GM12874 (cell line): ENCODE data around the gene ZBP1.

Experiments used
- TF ChIP-seq, protein P1 (sequence below): IDR thresholded peaks from 2 replicates; pipeline ENCODE4 v1.5.1; 2011; ENCODE audit warnings: low read depth, mild to moderate bottlenecking, control low read depth, low read length, moderate library complexity; ENCODE audit not compliant: insufficient read depth

Gene ZBP1

DNA sequence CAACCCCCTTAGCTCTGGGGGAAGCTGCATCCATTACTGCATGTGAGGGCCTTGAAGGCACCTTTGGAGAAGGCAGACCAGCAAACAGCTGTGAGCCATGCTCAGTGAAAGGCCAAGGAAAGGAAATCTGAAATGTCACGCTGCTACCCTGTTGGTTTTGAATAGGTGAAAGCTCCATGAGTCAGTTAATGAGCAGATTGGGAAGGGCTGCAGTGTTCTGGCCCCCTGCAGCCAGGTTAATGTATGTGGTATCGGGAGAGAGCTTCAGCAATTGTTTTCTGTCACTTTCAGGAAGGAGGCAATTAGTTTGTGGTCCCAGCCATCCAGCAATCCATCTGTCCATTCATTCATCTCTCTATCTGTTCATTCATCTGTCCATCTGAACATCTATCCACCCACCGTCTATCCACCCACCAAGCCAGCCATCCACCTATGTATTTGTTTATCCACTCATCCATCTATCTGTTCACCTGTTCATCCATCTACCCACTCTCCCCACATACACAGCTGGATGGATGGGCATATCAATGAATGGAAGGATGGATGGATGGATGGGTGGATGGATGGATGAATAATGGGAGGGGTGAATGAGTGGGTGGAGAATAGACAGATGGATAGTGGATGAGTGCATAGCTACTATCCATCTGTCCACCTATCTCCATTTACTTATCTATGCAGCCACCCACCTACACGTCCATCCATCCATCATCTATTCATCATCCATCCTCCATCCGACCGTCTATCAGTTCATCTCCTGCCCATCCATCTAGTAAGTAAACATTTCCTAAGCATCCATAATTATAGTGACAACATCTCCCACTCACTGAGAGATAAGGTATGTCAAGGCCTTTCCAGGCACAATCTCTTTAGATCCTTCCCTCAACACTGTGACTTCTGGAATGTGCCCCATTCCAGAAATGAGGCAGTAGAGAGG is 43.3 kb downstream of the ZBP1 start:
- TF ChIP-seq, protein P1, sequence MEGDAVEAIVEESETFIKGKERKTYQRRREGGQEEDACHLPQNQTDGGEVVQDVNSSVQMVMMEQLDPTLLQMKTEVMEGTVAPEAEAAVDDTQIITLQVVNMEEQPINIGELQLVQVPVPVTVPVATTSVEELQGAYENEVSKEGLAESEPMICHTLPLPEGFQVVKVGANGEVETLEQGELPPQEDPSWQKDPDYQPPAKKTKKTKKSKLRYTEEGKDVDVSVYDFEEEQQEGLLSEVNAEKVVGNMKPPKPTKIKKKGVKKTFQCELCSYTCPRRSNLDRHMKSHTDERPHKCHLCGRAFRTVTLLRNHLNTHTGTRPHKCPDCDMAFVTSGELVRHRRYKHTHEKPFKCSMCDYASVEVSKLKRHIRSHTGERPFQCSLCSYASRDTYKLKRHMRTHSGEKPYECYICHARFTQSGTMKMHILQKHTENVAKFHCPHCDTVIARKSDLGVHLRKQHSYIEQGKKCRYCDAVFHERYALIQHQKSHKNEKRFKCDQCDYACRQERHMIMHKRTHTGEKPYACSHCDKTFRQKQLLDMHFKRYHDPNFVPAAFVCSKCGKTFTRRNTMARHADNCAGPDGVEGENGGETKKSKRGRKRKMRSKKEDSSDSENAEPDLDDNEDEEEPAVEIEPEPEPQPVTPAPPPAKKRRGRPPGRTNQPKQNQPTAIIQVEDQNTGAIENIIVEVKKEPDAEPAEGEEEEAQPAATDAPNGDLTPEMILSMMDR = no peak

DNA sequence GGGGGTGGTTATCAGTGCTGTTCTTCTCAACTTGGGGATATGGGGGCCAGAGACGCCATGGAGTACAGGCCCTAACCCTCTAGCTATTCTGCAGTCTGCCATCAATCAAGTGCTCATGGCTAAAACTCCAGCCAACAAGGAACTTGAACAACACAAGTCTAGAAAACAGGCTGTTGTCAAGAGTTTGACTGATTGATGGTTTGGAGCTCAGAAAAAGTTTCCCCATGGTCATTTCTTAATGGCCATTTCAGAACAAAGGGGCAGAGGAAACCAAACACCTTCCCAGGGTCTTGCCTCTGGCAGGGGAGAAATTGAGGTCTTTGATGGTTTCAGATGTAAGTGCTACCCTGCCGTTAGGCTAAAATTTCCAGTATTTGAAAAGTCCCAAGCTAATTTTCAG is 44.2 kb downstream of the ZBP1 start:
- TF ChIP-seq, protein P1 = no peak

DNA sequence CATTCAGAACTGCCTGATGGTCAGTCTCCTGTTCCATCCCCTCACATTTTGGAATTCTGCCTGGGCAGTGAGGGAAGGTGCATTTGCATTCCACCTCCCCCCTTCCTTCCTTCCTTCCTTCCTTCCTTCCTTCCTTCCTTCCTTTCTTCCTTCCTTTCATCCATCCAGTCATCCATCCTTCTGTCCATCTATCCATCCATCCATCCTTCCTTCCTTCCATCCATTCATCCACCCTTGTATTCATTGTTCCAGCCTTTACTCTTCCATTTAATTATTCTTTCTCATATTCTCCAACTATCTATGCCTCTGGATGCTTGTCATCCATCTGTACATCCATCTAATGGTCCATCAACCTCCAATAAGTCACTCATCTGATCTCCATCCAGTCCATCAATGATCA is 45.3 kb downstream of the ZBP1 start:
- TF ChIP-seq, protein P1 = no peak

DNA sequence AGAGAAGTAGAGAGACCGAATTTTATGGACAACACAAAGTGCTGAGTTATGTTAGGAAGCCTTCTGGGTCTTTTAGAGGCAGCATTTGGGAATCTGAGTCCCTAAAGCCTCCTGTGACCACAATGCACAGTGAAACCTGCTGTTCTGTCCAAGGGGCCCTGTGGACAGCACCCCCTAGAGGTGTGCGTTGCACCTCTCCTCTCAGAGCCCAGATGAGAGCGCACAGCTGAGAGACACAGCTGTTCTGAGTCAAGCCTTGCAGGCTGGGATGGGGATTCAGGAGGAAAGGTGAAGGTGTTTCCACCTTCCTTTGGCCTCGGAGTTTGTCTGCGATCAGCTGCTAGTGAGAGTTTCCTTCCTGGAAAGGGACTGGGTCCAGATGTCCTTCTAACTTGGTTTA is 46.3 kb downstream of the ZBP1 start:
- TF ChIP-seq, protein P1 = peak; percentile 40; the same call in 1 of the 2 replicates

DNA sequence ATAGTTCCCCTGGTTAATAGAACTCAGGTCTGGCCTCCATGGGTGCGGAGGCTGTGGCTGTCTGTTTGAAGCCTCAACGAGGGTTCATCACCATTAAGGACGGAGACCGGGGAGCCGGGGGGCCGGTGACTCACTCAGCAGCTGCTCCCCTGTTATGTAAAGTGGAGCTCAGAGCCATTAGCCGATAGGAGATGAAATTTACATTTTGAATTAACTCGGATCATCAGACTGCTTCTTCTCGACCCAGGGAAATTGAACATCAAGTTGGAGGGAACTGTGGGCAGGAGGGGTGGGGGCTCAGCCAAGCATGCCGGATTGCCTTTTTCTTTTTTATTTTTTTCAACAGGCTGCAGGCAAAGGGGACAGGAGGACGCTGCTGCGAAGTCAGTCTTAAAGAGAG is 47.0 kb downstream of the ZBP1 start:
- TF ChIP-seq, protein P1 = no peak

DNA sequence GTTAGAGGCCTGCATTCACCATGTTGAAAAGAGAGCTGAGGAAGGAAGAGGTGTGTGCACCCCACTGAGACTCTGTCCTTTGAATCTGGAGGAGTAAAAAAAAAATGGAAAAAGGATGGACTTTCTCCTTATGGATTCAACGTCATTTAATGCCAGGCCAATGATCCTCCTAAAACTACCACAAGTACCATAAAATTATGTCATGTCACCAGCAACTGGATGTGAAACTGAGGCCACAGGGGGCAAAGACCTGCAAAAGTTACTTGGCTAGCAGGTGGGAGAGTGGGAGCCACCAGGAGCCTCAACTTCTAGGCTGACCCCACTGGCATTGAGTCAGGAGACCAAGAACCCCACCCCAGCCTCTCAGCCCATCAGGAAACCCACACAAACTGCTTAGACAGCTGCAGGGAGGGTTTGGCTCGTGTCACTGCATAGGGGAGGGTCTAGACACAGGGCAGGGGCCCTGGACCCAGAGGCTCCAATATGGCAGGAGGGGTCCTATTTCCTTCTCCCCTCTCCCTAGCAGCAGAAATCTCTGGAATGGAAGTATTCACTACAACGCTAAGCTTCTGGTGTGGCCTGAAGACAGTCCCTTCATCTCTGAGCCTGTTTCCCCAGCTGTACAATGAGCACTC is 48.3 kb downstream of the ZBP1 start:
- TF ChIP-seq, protein P1 = no peak

DNA sequence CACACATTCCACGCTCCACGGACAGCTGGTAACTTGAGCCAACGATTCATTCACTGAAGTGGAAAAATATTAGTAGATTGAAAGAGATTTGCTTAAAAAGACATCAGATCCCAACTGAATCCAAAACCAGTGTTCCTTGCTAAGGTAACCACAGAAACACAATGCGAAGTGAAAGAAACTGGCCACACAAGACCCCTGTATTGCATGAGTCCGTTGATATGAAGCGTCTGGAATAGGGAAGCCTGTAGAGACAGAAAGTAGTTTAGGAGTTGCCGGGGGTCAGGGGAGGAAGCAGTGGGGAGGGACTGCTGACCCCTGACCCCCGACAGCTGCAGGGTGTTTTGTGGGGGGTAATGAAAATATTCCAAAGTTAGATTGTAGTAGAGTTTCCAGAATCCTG is 49.3 kb downstream of the ZBP1 start:
- TF ChIP-seq, protein P1 = no peak
